Smooth muscle cell of bladder (primary cell): ENCODE measurements around the gene CHI3L1. TPM values are rescaled to one million over a fixed set of nuclear protein-coding genes. Genes with fewer than 3 reads are reported as not detected.

Experiments
- total RNA-seq: library from RNA; depleted of rRNA; stranded (reverse); fragments of >200 nt; gene quantifications from 2 replicates; pipeline ENCODE4 v1.2.3, GENCODE V29; 2014

CHI3L1 gene
- 14.5 and 35.3 TPM in 2 replicates for total RNA-seq

DNA sequence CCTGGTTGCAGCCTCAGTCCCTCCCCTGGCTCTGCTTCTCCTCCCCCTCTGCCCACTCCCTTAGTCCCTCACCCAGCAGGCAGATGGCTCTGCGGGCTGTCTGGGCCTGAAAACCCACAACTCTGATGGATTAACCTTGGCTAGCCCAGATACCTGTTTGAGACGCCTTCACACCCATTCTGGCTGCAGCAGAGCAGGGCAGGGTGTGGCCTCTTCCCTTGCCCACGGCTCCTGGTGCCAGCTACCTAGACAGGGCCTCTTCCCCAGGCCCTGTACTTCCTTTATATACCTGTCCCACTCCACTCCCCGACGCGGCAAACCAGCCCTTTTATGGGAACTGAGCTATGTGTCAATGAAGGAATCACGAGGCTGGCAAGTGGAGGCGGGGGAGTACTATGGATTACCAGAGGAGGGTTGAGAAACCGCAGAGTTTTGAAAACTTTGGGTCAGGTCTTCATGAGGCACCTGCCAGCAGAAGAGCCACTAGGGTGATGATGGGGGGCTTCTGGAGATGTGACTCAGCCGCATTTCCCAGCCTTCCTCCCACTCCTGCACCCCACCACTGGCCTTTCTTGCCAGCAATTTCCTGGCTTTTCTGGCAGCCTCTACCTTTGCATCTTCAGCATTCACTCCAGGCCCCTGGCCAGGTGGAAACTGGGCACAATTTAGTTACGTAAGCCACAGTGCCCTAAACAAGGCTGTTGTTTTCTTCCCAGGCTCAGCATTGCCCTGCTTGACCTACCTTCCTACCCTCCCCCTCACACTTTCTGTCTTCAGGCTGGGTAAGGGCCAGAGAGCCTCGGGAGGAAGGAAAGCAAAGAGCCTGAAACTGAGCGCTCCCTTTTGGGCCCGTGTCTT, at the start of gene CHI3L1:
CHI3L1 (minus strand) TSS at position 259 of the 858 bp plus-strand sequence; CDS start at position 178, 81 bp downstream.

DNA sequence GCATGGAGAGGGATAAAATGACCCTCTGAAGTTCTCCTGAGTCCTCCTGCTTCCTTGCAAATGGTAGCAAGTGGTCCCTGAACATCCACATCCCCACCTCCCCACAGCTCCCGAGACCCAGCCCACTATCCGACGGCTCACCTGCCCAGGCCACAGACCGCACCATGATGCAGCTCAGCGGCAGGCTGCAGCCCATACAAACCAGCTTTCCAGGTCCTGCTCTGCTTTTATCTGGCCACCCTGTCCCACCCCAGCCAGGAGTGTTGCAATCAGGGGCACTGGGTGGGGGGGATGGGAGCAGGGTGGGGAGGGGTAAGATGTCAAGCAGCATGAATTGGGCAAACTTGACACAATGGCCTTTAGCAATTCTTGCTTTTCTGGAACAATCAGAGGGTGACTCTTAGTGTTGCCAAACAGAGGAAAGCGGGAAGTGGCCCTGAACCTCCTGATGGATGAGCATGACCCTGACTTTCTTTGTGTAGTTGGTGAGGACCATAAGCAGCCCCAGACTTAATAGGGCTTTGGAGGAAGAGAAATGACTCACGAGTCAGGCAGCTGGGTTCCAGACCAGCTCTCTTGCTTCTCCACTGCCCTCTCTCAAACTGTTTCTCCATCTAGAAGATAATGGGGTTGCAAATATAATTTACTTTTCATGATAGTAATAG, 43.1 kb upstream of the CHI3L1 start, which contains the start of gene CHIT1:
CHIT1 (minus strand) TSS at position 203 of the 665 bp plus-strand sequence; CDS start at position 166, 37 bp downstream.

DNA sequence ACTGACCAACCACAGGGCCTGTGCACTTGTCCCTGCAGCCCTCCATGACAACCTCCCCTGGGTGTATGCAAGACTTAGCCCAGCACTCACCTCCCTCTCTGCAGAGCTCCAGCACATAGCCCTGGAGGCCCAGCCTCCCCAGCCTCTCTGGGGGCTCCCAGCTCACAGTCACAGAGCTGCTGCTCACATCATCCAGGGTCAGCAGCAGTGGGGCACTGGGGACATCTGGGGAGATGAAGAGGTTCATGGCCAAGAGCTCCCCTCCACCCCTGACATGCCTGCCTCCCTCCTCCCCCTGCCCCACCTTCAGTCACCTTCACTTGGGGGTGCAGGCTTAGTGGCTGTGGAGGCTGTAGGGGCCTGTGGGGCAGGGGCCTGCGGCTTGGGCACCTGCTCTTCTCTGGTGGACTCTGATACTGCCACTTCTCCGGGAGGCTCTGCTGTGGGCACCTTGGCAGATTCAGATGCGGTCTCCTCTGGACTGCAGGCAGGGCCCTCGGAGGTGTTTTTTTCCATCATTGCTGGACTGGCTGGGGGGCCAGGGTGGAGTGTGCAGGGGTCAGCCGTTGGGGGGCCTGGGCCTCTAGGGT, 11.2 kb downstream of the CHI3L1 start, which contains the start of gene MYBPH:
MYBPH (minus strand) TSS at position 590 of the 590 bp plus-strand sequence; CDS start at position 519, 71 bp downstream.

Other genes with a start within 250 kb of the CHI3L1 start
- 93.6 and 126 TPM in 2 replicates for gene ADIPOR1, start 228.4 kb downstream of the CHI3L1 start, total RNA-seq
- 36.0 and 51.4 TPM in 2 replicates for gene CYB5R1, start 219.4 kb downstream of the CHI3L1 start, total RNA-seq
- 77.9 and 106 TPM in 2 replicates for gene TMEM183A, start 179.3 kb downstream of the CHI3L1 start, total RNA-seq
- gene PPFIA4, start 160.2 kb downstream of the CHI3L1 start, total RNA-seq, result 5.3 and 35.9 TPM in 2 replicates
- not detected in 2 replicates for gene MYOG, start 100.7 kb downstream of the CHI3L1 start, total RNA-seq
- 16.5 and 19.5 TPM in 2 replicates for gene ADORA1, start 59.0 kb downstream of the CHI3L1 start, total RNA-seq
- gene MYBPH, start 10.9 kb downstream of the CHI3L1 start, total RNA-seq, result 0.09 and 0.14 TPM in 2 replicates
- gene CHIT1, start 43.0 kb upstream of the CHI3L1 start, total RNA-seq, result 0.18 TPM in 1 of 2 replicates, not detected in the other
- 8.0 and 17.4 TPM in 2 replicates for gene BTG2, start 118.8 kb upstream of the CHI3L1 start, total RNA-seq
- gene FMOD, start 164.4 kb upstream of the CHI3L1 start, total RNA-seq, result 10.0 and 60.8 TPM in 2 replicates